DND-41 (cell line): ENCODE measurements around the gene PRRC2C.

Experiments
- EZH2 ChIP-seq: IDR thresholded peaks from 3 replicates; pipeline ENCODE4 v1.6.1; 2012; ENCODE audit warnings: borderline replicate concordance, low read depth, mild to moderate bottlenecking, moderate library complexity, low read length, inconsistent platforms; ENCODE audit not compliant: severe bottlenecking
- TF ChIP-seq, protein P1 (sequence below): IDR thresholded peaks from 2 replicates; pipeline ENCODE4 v1.5.1; 2012; ENCODE audit warnings: borderline replicate concordance, low read length, moderate library complexity, mild to moderate bottlenecking; ENCODE audit not compliant: poor library complexity, severe bottlenecking; ENCODE audit errors: extremely low read depth

DNA sequence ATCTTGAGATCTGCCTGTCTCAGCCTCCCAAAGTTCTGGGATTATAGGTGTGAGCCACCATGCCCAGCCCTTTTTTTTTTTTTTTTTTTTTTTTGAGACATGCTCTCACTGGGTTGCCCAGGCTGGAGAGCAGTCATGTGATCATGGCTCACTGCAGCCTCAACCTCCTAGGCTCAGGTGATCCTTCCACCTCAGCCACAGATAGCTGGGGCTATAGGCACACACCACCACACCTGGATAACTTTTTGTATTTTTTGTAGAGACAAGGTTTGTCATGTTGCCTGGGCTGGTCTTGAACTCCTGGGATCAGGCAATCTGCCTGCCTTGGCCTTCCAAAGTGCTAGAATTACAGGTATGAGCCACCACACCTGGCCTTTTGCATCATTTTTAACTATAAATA is 17.7 kb upstream of the PRRC2C start:
- TF ChIP-seq, protein P1, sequence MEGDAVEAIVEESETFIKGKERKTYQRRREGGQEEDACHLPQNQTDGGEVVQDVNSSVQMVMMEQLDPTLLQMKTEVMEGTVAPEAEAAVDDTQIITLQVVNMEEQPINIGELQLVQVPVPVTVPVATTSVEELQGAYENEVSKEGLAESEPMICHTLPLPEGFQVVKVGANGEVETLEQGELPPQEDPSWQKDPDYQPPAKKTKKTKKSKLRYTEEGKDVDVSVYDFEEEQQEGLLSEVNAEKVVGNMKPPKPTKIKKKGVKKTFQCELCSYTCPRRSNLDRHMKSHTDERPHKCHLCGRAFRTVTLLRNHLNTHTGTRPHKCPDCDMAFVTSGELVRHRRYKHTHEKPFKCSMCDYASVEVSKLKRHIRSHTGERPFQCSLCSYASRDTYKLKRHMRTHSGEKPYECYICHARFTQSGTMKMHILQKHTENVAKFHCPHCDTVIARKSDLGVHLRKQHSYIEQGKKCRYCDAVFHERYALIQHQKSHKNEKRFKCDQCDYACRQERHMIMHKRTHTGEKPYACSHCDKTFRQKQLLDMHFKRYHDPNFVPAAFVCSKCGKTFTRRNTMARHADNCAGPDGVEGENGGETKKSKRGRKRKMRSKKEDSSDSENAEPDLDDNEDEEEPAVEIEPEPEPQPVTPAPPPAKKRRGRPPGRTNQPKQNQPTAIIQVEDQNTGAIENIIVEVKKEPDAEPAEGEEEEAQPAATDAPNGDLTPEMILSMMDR: no peak
- no peak for TF ChIP-seq EZH2
